HG03097 (cell line): ENCODE results near the gene MAL.

ENCODE experiments used
- ATAC-seq: cut with Tn5 transposase; IDR thresholded peaks from one replicate; pipeline ENCODE4 v1.9.1; 2021; ENCODE audit not compliant: unreplicated experiment, low FRiP score

Gene MAL

GRCh38 chr2:95058989-95059641 is 33.6 kb downstream of the MAL start:
- no peak for ATAC-seq

GRCh38 chr2:95059656-95060370 is 34.3 kb downstream of the MAL start:
- ATAC-seq = no peak

DNA sequence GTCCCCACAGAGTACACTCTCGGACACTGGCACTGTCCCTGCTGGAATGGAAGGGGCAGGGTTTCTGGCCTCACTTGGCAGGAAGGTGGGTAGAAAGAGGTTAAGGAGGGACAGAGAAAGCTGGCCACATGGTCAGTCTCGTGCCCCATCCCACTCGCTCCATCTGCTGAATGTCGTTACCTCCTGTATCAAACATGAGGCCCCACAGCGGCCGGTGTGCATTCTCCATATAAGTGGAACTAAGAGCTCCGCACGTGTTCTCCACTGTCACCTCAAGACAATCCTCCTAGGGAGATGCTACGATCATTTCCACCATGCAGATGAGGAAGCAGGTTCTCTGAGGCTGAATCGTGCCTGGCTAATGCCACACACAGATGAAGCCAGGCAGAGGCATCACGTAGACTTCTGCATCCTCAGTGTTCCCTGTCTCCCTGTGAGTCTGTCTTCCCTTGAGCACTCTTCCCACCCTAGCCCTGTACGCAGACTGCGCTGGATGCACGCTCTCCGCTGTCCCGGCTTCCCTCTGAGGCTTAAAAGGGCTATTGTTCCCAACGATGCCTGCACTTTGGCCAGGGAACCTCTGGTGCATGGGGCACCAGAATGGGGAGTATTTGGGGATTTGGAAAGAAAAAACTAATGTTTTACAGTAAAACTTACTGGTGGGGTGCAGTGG is 35.1 kb downstream of the MAL start:
- no peak for ATAC-seq

DNA sequence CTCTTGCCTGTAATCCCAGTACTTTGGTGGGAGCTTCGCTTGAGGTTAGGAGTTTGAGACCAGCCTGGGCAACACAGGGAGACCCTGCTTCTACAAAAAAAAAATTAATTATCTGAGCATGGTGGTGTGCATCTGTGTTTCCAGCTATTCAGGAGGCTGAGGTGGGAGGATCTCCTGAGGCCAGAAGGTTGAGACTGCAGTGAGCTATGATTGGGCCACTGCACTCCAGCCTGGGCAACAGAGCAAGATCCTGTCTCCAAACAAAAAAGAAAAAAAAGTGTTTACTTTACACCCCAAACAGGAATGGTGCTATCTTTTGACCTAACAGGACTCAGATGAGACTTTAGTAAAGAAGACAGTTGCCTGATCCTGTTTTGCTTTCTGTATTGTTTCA is 35.6 kb downstream of the MAL start:
- no peak for ATAC-seq

- ATAC-seq = no peak
These were observed 36.2 kb downstream of the MAL start for GRCh38 chr2:95061601-95062183.

DNA sequence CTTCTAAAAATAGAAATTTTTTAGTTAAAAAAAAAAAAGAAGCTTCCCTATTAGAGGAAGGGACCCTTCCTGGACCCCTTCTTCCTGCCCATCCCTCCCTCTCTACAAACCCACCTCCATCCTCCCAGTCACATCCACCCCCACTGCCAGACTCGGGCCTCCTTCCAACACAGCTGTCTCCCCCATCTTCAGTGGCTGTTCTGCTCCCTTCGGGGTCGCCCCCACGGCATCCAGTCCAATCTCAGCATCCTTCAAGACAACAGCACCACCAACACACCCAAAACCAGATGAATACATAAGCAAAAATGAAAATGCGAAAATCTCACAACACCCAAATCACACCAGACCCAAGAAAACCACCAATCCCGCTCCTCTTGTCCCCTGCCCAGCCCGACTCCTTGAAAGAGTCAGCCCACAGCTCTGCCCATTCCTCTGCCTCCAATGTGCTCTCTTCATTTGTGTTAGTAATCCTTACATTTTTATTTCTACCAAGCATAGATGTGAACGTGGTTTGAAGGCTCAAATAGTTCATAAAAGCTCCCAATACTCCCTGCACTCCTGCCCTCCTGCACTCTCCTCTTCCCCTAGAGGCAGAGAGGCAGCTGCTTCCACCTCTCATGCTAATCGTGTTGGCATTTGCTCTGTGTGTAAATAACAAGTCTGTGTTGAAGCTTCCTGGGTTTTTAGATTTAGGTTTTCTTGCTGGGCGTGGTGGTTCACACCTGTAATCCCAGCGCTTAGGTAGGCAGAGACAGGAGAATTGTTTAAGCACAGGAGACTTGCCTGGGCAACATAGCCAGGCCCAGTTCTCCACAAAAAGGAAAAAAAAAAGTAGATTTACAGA is 37.0 kb downstream of the MAL start:
- ATAC-seq = no peak

- no peak for ATAC-seq
These were observed 37.8 kb downstream of the MAL start for GRCh38 chr2:95063086-95063958.

- no peak for ATAC-seq
These were observed 42.7 kb downstream of the MAL start for GRCh38 chr2:95068256-95068655.

- no peak for ATAC-seq
These were observed 44.0 kb downstream of the MAL start for GRCh38 chr2:95069465-95069864.

- ATAC-seq = no peak
These were observed 46.3 kb downstream of the MAL start for GRCh38 chr2:95071856-95072255.

- ATAC-seq = no peak
These were observed 46.9 kb downstream of the MAL start for GRCh38 chr2:95072424-95072823.

DNA sequence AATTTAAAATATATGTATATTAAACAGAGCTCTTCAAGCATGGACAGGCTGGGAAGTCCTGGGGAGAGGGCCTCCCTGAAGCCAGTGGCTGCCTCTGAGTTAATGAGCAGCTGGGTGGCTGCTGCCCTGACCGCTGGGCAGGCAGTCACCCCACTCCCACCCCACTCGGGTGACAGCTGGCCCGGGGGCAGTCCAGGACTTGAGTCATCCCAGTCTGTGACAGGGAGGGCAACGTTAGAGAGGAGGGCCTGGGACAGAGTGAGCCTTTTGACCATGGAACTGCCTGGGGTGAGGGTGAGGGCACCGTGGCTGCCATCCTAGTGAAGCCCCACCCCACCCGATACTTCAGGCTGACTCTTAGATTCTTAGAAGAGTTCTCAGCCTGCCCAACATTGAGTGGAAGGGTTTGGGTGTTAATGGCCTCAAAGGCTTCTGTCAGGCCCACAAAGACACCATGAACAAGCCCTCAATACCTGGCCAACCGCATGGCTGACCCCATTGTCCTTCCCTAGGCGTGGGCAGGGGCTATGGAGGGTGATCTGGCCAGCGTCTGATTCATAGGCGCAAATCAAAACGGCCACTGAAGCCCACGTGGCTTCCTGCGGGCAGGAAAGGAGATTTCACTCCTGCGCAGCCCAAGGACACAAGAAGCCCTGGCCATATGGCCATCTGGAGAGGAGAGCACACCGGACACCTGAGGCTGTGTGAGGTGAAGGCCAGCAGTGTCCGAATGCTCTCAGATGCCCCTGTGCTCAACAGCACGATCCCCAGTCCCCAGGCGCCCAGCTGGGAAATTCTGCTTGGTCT is 48.6 kb downstream of the MAL start:
- no peak for ATAC-seq

GRCh38 chr2:95074663-95075439 is 49.3 kb downstream of the MAL start:
- ATAC-seq = no peak

DNA sequence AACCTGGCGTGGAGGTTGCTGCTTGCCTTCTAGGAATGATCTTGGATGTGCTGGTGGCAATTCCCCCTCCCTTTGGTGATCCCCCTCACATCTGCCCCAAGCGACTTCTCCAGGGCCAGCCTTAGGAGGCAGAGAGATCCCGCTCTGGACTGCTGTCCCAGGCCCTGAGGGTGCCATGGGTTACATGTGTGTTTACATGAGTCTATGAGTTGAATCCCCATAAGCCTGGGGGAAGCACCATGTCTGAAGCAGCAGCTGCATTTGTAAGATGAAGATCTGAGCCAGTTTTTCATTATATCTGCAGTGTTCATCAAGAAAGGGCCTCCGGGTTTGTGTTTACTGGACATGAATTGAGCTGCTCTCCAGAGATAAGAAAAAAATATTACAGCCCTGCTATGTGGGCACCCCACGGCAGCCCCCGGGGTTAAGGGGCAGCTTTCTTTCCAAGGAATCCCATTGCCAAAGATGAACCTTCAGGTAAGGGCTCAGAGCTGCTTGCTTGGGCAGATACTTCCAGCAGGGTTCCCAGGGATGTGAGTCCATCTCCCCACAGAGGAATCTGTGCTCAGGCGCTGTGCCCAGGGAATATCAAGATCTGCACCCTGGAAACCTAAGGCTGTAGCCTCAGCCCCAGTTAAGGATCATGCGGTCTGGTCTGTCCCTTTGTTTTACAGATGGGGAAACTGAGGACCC is 50.1 kb downstream of the MAL start:
- no peak for ATAC-seq

DNA sequence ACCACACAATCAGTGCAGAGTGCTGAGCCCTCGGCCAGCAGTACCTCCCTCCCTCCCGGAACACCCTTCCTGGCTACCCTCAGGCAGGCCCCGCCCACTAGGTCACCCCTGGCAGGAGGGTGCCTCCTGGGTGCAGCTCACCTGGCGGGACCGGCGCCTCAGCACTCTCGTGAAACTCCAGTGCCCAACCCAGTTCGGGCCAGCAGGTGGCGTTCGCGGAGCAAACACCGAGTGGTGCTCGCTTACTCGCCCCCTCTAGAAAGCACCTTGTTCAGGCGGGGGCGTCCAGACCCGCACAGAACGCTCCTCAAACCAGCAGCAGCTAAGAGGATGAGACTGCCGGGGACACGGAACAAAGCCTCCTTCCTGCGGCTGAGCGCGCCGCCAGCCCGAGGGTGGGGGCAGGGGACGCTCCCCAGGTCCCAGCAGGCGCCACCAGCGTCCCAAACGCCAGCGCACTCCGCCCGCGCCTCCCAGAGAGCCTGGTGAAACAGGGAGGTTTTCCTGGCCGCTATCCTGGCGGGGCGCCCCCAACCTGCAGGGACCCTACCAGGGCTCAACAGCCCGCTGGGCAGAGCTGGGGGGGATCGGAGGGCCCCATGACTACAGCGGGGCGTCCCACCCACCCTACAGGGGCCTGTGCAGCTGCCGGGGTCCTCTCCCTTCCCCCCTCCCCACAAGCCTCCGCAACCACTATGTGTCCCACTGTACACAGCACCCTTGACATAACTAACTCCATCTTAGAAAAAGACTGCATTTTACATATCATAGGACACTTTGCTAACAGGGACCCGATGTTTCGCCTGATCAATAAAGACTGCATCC is 51.4 kb downstream of the MAL start:
- peak; percentile 82 for ATAC-seq

GRCh38 chr2:95077530-95077825 is 52.0 kb downstream of the MAL start:
- no peak for ATAC-seq
